HepG2 (cell line): Measurements from ENCODE around the gene UBE2O. TPM values are rescaled to one million over a fixed set of nuclear protein-coding genes. Genes with fewer than 3 reads are reported as not detected.

Experiments used
- ARID4A ChIP-seq: sonication (generic); formaldehyde crosslinking; IDR thresholded peaks from 2 replicates; pipeline ENCODE4 v1.5.0; 2020; ENCODE audit warnings: mild to moderate bottlenecking, missing genetic modification reagents, borderline replicate concordance
- ISX ChIP-seq: sonication (generic); formaldehyde crosslinking; conservative IDR thresholded peaks from 2 replicates; pipeline ENCODE4 v1.5.0; 2020; ENCODE audit warnings: missing genetic modification reagents
- NONO ChIP-seq, 2 experiments: fragments of 450-650 bp in 1 of 2; sonication (generic) in 1 of 2; formaldehyde crosslinking in 1 of 2; IDR thresholded peaks in 1 of 2; conservative IDR thresholded peaks in 1 of 2; 2 replicates each; pipeline versions ENCODE4 v1.6.1 to v1.8.0; 2017 to 2022; ENCODE audit warnings: mild to moderate bottlenecking in 1 of 2, missing genetic modification reagents in 1 of 2, moderate library complexity in 1 of 2
- RARG ChIP-seq: sonication (generic); formaldehyde crosslinking; IDR thresholded peaks from 2 replicates; pipeline ENCODE4 v1.4.0; 2020; ENCODE audit warnings: low read depth, mild to moderate bottlenecking, missing genetic modification reagents
- TCF12 ChIP-seq, 2 experiments: fragments of 450-650 bp in 1 of 2; sonication (generic) in 1 of 2; formaldehyde crosslinking in 1 of 2; IDR thresholded peaks; 2 replicates each; pipeline versions ENCODE4 v1.6.1 to v1.8.0; 2017 to 2022; ENCODE audit warnings: antibody characterized with exemption in 1 of 2, mild to moderate bottlenecking in 1 of 2, missing genetic modification reagents in 1 of 2, moderate library complexity in 1 of 2
- ZBTB10 ChIP-seq: sonication (generic); formaldehyde crosslinking; IDR thresholded peaks from 2 replicates; pipeline ENCODE4 v1.4.0; 2020; ENCODE audit warnings: missing genetic modification reagents, borderline replicate concordance
- ZFP82 ChIP-seq: sonication (generic); formaldehyde crosslinking; IDR thresholded peaks from 2 replicates; pipeline ENCODE4 v1.5.1; 2020; ENCODE audit warnings: mild to moderate bottlenecking, missing genetic modification reagents, borderline replicate concordance
- ZNF567 ChIP-seq: sonication (generic); formaldehyde crosslinking; IDR thresholded peaks from 2 replicates; pipeline ENCODE4 v1.8.1; 2023; ENCODE audit warnings: mild to moderate bottlenecking, missing genetic modification reagents, borderline replicate concordance
- ZNF850 ChIP-seq: sonication (generic); formaldehyde crosslinking; conservative IDR thresholded peaks from 2 replicates; pipeline ENCODE4 v1.9.0; 2021; ENCODE audit warnings: mild to moderate bottlenecking, missing genetic modification reagents
- polyA plus RNA-seq, 8 experiments: library from polyadenylated mRNA; depleted of rRNA in 3 of 8; stranded (reverse) in 7 of 8; unstranded in 1 of 8; fragments of >200 nt; fragmentation: Illumina TruSeq in 4 of 8; extraction: Trizol in 4 of 8; gene quantifications; 2 replicates each; pipeline versions ENCODE4 v1.2.1 to v1.2.3, GENCODE V29; 2011 to 2016; ENCODE audit warnings: low read depth in 4 of 8, missing spikeins in 1 of 8, mixed read lengths in 1 of 8; ENCODE audit not compliant: insufficient read depth in 1 of 8
- total RNA-seq, 5 experiments: library from RNA; depleted of rRNA; stranded (reverse); fragments of >200 nt; fragmentation: Illumina TruSeq; extraction: Trizol; gene quantifications; 2 replicates each; pipeline ENCODE4 v1.2.3, GENCODE V29; 2016; ENCODE audit warnings: low read depth in 1 of 5
- TF ChIP-seq, protein P1 (sequence below), 2 experiments: sonication (generic) in 1 of 2; formaldehyde crosslinking in 1 of 2; IDR thresholded peaks; 2 replicates each; pipeline versions ENCODE4 v1.4.0 to v1.6.1; 2016 to 2020; ENCODE audit warnings: borderline replicate concordance in 1 of 2, low read depth in 1 of 2, mild to moderate bottlenecking in 1 of 2, missing genetic modification reagents in 1 of 2
- TF ChIP-seq, protein P2 (sequence below): IDR thresholded peaks from 2 replicates; pipeline ENCODE4 v1.6.1; 2016; ENCODE audit warnings: missing compliant biosample characterization, missing genetic modification reagents, borderline replicate concordance
- TF ChIP-seq, protein P3 (sequence below): IDR thresholded peaks from 2 replicates; pipeline ENCODE4 v1.6.1; 2016; ENCODE audit warnings: missing genetic modification reagents, missing compliant biosample characterization

Gene UBE2O
- total and polyA plus RNA-seq, 2 of the 13 experiments (the other 11 are each of a cell fraction or from before 2014, with no cell fraction given) = 21.5 to 23.5 TPM

- TF ChIP-seq ISX (CRISPR knock-in tag) (0 out of 2 replicates have a peak, but pooled peaks have one; percentile 33), TCF12 (IDR thresholded peaks at IDR 0.05) (no peak), TCF12 (CRISPR knock-in tag; IDR thresholded peaks at IDR 0.05) (peak; percentile 81; the same call in 1 of the 2 replicates), ARID4A (peak; percentile 77), RARG (CRISPR knock-in tag) (no peak), ZNF567 (CRISPR knock-in tag) (peak; percentile 62; the same call in 1 of the 2 replicates), ZNF850 (no peak), ZFP82 (CRISPR knock-in tag) (peak; percentile 24; the same call in 1 of the 2 replicates), ZBTB10 (CRISPR knock-in tag) (no peak), NONO (IDR thresholded peaks at IDR 0.05) (no peak), NONO (CRISPR knock-in tag; conservative IDR thresholded peaks at IDR 0.05) (peak; percentile 72)
- TF ChIP-seq, protein P1, sequence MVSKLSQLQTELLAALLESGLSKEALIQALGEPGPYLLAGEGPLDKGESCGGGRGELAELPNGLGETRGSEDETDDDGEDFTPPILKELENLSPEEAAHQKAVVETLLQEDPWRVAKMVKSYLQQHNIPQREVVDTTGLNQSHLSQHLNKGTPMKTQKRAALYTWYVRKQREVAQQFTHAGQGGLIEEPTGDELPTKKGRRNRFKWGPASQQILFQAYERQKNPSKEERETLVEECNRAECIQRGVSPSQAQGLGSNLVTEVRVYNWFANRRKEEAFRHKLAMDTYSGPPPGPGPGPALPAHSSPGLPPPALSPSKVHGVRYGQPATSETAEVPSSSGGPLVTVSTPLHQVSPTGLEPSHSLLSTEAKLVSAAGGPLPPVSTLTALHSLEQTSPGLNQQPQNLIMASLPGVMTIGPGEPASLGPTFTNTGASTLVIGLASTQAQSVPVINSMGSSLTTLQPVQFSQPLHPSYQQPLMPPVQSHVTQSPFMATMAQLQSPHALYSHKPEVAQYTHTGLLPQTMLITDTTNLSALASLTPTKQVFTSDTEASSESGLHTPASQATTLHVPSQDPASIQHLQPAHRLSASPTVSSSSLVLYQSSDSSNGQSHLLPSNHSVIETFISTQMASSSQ (IDR thresholded peaks at IDR 0.05; ENCODE audit: low read depth) = no peak
- TF ChIP-seq, protein P1 (CRISPR knock-in tag; IDR thresholded peaks at IDR 0.05; ENCODE audit: borderline replicate concordance) = 0 out of 2 replicates have a peak, but pooled peaks have one; percentile 10
- TF ChIP-seq, protein P2, sequence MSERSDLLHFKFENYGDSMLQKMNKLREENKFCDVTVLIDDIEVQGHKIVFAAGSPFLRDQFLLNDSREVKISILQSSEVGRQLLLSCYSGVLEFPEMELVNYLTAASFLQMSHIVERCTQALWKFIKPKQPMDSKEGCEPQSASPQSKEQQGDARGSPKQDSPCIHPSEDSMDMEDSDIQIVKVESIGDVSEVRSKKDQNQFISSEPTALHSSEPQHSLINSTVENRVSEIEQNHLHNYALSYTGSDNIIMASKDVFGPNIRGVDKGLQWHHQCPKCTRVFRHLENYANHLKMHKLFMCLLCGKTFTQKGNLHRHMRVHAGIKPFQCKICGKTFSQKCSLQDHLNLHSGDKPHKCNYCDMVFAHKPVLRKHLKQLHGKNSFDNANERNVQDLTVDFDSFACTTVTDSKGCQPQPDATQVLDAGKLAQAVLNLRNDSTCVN = 0 out of 2 replicates have a peak, but pooled peaks have one; percentile 11
- TF ChIP-seq, protein P3, sequence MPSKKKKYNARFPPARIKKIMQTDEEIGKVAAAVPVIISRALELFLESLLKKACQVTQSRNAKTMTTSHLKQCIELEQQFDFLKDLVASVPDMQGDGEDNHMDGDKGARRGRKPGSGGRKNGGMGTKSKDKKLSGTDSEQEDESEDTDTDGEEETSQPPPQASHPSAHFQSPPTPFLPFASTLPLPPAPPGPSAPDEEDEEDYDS = peak; percentile 60; the same call in 1 of the 2 replicates
Measured at GRCh38 chr17:76452660-76453430, at the start of gene UBE2O (continued).
